Smooth muscle cell (in vitro differentiated cells): ENCODE results near the gene MRTFA. TPM values are rescaled to one million over a fixed set of nuclear protein-coding genes. Genes with fewer than 3 reads are reported as not detected.
A peak's percentile ranks its signal among the peaks of the same experiment; 100 is the strongest.

Experiments
- DNase-seq: peaks from one replicate; lab custom pipeline; 2025; ENCODE audit not compliant: unreplicated experiment; lab: John Stamatoyannopoulos, UW
- H2AFZ ChIP-seq: fragments of 200-600 bp; sonication (generic); 2 replicates; pipeline ENCODE4 v1.6.0; 2016; ENCODE audit warnings: antibody characterized with exemption, low read depth, mild to moderate bottlenecking
- H3F3A ChIP-seq: fragments of 200-600 bp; sonication (generic); 2 replicates; pipeline ENCODE4 v1.6.0; 2017; ENCODE audit warnings: antibody characterized with exemption, low read depth
- H3K27ac ChIP-seq: fragments of 200-600 bp; sonication (generic); 2 replicates; pipeline ENCODE4 v1.5.1; 2016; ENCODE audit warnings: low read depth, mild to moderate bottlenecking
- H3K27me3 ChIP-seq: fragments of 200-600 bp; sonication (generic); 2 replicates; pipeline ENCODE4 v1.6.1; 2016; ENCODE audit warnings: low read depth, mild to moderate bottlenecking
- H3K36me3 ChIP-seq: fragments of 200-600 bp; sonication (generic); 2 replicates; pipeline ENCODE4 v1.5.1; 2016; ENCODE audit warnings: low read depth
- H3K4me1 ChIP-seq: fragments of 200-600 bp; sonication (generic); 2 replicates; pipeline ENCODE4 v1.5.1; 2016; ENCODE audit warnings: low read depth
- H3K4me2 ChIP-seq: fragments of 200-600 bp; sonication (generic); 2 replicates; pipeline ENCODE4 v1.6.0; 2016; ENCODE audit warnings: mild to moderate bottlenecking
- H3K4me3 ChIP-seq: fragments of 200-600 bp; sonication (generic); 2 replicates; pipeline ENCODE4 v1.5.1; 2016; ENCODE audit warnings: mild to moderate bottlenecking
- H3K79me2 ChIP-seq: fragments of 200-600 bp; sonication (generic); 2 replicates; pipeline ENCODE4 v1.6.0; 2016; ENCODE audit warnings: low read depth, mild to moderate bottlenecking
- H3K9ac ChIP-seq: fragments of 200-600 bp; sonication (generic); 2 replicates; pipeline ENCODE4 v1.6.0; 2016; ENCODE audit warnings: low read depth
- H3K9me3 ChIP-seq: fragments of 200-600 bp; sonication (generic); replicated peaks from 2 replicates; pipeline ENCODE4 v1.5.1; 2016; ENCODE audit warnings: low read depth
- H4K20me1 ChIP-seq: fragments of 200-600 bp; sonication (generic); 2 replicates; pipeline ENCODE4 v1.6.0; 2016; ENCODE audit warnings: low read depth
- WGBS: methylation state at CpG from one replicate; pipeline ENCODE4 v1.1.7; 2016; ENCODE audit warnings: low lambda C conversion rate; 5-methylcytosine and 5-hydroxymethylcytosine counted together
- polyA plus RNA-seq: library from polyadenylated mRNA; unstranded; fragments of >200 nt; fragmentation: Nextera tagmentation; extraction: Ambion mirVana; gene quantifications from 2 replicates; pipeline ENCODE4 v1.2.1, GENCODE V29; 2016
- total RNA-seq: library from RNA; depleted of rRNA; stranded (reverse); fragments of >200 nt; gene quantifications from 2 replicates; pipeline ENCODE4 v1.2.3, GENCODE V29; 2014
- TF ChIP-seq, protein P1 (sequence below): fragments of 200-600 bp; sonication (generic); IDR thresholded peaks from 2 replicates; pipeline ENCODE4 v1.5.1; 2017; ENCODE audit warnings: borderline replicate concordance, mild to moderate bottlenecking, antibody characterized with exemption; ENCODE audit not compliant: insufficient read depth, poor library complexity, severe bottlenecking

Gene MRTFA
- total and polyA plus RNA-seq, 2 experiments from 2014 or later = 25.5 to 41.7 TPM

DNA sequence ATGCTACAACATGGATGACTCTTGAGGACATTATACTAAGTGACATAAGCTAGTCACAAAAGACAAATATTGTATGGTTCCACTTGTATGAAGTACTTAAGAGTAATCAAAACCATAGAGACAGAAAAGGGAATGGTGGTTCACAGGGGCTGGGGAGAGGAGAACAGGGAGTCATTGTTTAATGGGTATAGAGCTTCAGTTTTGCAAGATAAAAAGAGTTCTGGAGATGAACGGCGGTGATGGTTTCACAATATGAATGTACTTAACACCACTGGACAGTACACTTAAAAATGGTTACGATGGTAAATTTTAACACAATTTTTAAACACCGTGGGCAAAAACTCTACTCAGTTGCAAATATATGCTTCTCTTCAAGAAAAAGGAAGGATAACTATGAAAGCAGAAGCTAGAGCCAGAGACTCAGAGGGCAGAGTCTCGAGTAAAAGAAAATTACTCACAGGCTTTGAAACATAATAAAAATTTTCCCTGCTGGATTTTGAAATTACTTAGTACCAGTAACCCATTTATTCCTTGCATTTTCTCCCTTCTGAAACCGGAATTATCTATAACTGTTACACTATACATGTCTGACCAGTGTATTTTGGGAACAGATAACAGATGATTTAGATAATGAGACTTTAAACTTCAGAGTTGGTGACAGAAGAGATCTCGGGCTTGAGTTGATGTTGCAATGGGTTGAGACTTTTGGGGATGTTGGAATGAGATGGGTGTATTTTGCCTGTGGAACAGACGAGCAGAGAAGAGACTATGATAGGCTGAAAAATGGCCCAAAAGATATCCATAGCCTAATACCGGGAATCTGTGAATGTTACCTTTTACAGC lies 15.0 kb downstream of the MRTFA start:
- Histone ChIP-seq H3F3A (peaks cover 9% of the 10 kb centered on the region), H4K20me1 (peaks cover 59% of the 10 kb centered on the region), H3K4me1 (no peaks in the 10 kb centered on the region), H3K4me2 (no peak overlapping the region), H3K4me3 (no peak overlapping the region), H3K9ac (no peak overlapping the region), H3K36me3 (peaks cover 4% of the 10 kb centered on the region), H3K27ac (no peak overlapping the region), H3K27me3 (no peaks in the 10 kb centered on the region), H2AFZ (no peak overlapping the region), H3K9me3 (no peaks in the 10 kb centered on the region), H3K79me2 (peaks cover 97% of the 10 kb centered on the region)
- DNase-seq = no peak
- TF ChIP-seq, protein P1, sequence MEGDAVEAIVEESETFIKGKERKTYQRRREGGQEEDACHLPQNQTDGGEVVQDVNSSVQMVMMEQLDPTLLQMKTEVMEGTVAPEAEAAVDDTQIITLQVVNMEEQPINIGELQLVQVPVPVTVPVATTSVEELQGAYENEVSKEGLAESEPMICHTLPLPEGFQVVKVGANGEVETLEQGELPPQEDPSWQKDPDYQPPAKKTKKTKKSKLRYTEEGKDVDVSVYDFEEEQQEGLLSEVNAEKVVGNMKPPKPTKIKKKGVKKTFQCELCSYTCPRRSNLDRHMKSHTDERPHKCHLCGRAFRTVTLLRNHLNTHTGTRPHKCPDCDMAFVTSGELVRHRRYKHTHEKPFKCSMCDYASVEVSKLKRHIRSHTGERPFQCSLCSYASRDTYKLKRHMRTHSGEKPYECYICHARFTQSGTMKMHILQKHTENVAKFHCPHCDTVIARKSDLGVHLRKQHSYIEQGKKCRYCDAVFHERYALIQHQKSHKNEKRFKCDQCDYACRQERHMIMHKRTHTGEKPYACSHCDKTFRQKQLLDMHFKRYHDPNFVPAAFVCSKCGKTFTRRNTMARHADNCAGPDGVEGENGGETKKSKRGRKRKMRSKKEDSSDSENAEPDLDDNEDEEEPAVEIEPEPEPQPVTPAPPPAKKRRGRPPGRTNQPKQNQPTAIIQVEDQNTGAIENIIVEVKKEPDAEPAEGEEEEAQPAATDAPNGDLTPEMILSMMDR = no peak
- 88% methylated on average over 9 of the region's 9 CpGs for WGBS

DNA sequence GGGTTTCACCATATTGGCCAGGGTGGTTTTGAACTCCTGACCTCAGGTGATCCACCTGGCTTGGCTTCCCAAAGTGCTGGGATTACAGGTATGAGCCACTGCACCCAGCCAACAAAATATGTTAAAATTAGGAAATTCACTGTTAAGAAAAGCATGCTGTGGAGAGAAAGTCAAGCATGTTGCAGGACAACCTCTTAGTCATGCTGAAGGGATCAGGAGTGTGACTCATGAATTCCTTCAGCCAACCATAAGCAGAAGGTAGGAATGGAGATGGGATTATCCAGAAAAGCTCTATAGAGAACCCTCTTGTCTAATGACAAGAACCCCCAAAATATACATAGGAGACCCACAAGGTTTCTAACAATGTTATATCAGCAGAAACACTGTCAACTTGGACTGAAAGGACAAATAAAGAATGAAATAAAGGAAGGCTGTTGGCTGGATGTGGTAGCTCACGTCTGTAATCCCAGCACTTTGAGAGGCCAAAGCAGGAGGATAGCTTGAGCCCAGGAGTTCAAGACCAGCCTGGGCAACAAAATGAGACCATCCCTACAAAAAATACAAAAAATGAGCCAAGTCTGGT lies 16.0 kb downstream of the MRTFA start:
- H3K4me1 ChIP-seq = no peaks in the 10 kb centered on the region
- 96% methylated on average over 1 of the region's 1 CpG for WGBS
- no peak overlapping the region for H3K4me3 ChIP-seq
- H3F3A ChIP-seq = peaks cover 9% of the 10 kb centered on the region
- H3K4me2 ChIP-seq = no peak overlapping the region
- peaks cover 59% of the 10 kb centered on the region for H4K20me1 ChIP-seq
- H3K79me2 ChIP-seq = peaks cover 97% of the 10 kb centered on the region
- H3K27ac ChIP-seq = peak overlapping the region; percentile 2
- H3K9me3 ChIP-seq = no peaks in the 10 kb centered on the region
- no peak for DNase-seq
- H2AFZ ChIP-seq = no peak overlapping the region
- H3K27me3 ChIP-seq = no peaks in the 10 kb centered on the region
- H3K9ac ChIP-seq = no peak overlapping the region
- H3K36me3 ChIP-seq = peaks cover 4% of the 10 kb centered on the region
- TF ChIP-seq, protein P1 = no peak

DNA sequence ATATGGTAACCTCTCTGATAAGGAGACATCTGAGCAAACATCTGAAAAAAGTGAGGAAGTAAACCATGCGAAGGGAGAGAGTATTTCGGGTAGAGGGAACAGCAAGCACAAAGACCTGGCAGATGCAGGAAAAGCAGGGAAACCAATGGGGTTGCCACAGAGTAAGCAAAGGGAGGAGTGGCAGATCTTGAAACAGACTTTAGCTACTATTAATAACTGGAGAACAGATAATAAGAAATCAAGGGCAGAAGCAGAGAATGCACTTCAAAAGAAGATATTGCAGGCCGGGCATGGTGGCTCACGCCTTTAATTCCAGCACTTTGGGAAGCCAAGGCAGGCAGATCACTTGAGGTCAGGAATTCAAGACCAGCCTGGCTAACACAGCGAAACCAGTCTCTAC lies 18.1 kb downstream of the MRTFA start:
- WGBS = 92% methylated on average over 5 of the region's 5 CpGs
- H3K9ac ChIP-seq = no peak overlapping the region
- no peaks in the 10 kb centered on the region for H3K27me3 ChIP-seq
- H2AFZ ChIP-seq = no peak overlapping the region
- peaks cover 60% of the 10 kb centered on the region for H4K20me1 ChIP-seq
- H3K36me3 ChIP-seq = peaks cover 4% of the 10 kb centered on the region
- H3K4me2 ChIP-seq = no peak overlapping the region
- no peak for DNase-seq
- H3K9me3 ChIP-seq = no peaks in the 10 kb centered on the region
- no peak overlapping the region for H3K4me3 ChIP-seq
- H3K27ac ChIP-seq = no peak overlapping the region
- H3K79me2 ChIP-seq = peaks cover 97% of the 10 kb centered on the region
- H3K4me1 ChIP-seq = no peaks in the 10 kb centered on the region
- H3F3A ChIP-seq = peaks cover 9% of the 10 kb centered on the region
- TF ChIP-seq, protein P1 = no peak
